ENCODE measurements around the gene RASD1.

RASD1 gene

DNA sequence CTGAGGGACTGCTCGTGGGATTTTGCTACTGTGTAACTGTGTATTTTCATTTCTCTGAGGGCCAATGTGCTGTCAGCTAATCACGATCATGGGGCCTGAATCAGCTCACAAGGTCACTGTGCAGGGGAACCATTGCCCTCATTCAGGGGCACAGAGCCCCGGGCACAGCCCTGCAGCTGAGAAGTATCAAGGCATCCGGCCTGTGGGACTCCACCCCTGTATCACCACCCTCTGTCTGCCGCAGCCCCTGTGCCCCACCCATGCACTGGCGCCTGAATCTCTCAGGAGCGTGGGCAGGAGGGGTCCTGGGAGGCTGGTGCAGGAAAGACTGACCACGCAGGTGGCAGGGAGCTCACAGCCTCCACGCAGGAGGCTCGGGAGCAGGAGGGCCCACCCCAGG lies 43.4 kb upstream of the RASD1 start:
- Histone ChIP-seq H2BK120ac (ENCODE audit: low read depth, low read length) (no peak overlapping the region), H3K4me2 (ENCODE audit: insufficient read depth, low read length, poor library complexity, severe bottlenecking) (no peak overlapping the region), H3K4ac (ENCODE audit: low read length) (no peak overlapping the region), H3K4me3 (ENCODE audit: low read length in 2 of 2) (no peak overlapping the region), H4K8ac (ENCODE audit: low read depth, low read length) (no peak overlapping the region), H3K23ac (ENCODE audit: low read depth, low read length, poor library complexity) (no peak overlapping the region), H3K27ac (replicated peaks; ENCODE audit: low read length) (no peak overlapping the region), H2AFZ (ENCODE audit: low read length) (no peak overlapping the region), H3K27me3 (ENCODE audit: control insufficient read depth in 3 of 3, insufficient read depth in 3 of 3, low read depth in 1 of 3, low read length in 3 of 3) (no peaks in the 10 kb centered on the region), H3K14ac (ENCODE audit: low read length) (peak overlapping the region; percentile 94), H3K9me3 (replicated peaks in 1 of 2; ENCODE audit: control insufficient read depth in 2 of 2, insufficient read depth in 1 of 2, low read depth in 1 of 2, low read length in 2 of 2) (peaks cover 0 to 2% of the 10 kb centered on the region in 2 donors), H4K91ac (ENCODE audit: low read depth, low read length, poor library complexity) (no peak overlapping the region), H3K79me1 (ENCODE audit: low read depth, low read length) (no peaks in the 10 kb centered on the region), H3K36me3 (replicated peaks in 1 of 2; ENCODE audit: control insufficient read depth in 2 of 2, insufficient read depth in 2 of 2, low read length in 2 of 2) (no peaks in the 10 kb centered on the region), H2BK15ac (ENCODE audit: low read length) (peak overlapping the region; percentile 7), H2AK5ac (ENCODE audit: low read depth, low read length) (peak overlapping the region; percentile 23), H3K9ac (ENCODE audit: low read depth, low read length, poor library complexity) (peak overlapping the region; percentile 32), H3K4me1 (ENCODE audit: control insufficient read depth in 2 of 2, insufficient read depth in 1 of 2, low read depth in 1 of 2, low read length in 2 of 2) (peaks cover 5 to 8% of the 10 kb centered on the region in 2 donors), H3K18ac (ENCODE audit: low read length) (peak overlapping the region; percentile 65), H2BK12ac (ENCODE audit: low read length) (no peak overlapping the region), H2BK5ac (ENCODE audit: low read length) (no peak overlapping the region)
- no peak for DNase-seq (ENCODE audit: low spot score)
- WGBS, 2 donors (ENCODE audit: extremely low coverage in 2 of 2, insufficient read length in 2 of 2, insufficient replicate concordance in 1 of 2): no CpG with 5 or more reads among the region's 10 CpGs

DNA sequence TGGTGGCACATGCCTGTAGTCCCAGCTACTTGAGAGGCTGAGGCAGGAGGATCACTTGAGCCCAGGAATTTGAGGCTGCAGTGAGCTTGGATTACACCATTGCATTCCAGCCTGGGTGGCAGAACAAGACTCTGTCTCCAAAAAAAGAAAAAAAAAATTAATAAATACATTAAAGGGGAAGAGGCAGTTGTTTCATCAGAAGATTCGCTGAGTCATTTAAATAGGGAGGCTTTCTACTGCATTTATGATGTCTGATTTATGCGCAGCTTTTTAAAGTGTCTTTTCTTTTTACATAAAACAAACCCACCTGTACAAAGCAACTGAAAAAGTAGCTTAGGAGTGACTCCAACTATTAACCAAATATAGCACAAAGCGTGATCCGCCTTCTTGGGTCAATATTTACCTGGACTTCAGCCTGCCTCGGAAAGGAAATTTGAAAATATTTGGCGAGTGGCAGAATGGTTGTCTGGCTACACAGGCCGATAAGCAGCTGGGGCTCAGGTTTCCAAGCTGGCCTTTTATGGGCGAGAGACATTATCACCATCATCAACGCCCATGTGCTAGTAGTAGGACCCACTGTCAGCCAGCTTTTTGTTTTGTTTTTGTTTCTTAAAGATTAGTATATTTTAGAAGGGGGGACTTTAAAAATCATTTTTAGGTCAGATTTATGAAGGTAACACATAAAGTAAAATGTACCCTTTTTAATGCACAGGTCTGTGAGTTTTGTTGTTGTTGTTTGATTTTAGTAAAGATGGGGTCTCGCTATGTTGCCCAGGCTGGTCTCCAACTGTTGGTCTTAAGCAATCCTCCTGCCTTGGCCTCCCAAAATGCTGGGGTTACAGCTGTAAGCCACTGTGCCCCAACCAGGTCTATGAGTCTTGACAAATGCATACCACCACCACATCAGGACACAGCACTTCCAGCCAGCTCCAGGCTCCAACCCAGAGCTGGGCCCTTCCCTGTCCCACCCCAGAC lies 42.5 kb upstream of the RASD1 start:
- no peak overlapping the region for H4K8ac ChIP-seq (ENCODE audit: low read depth, low read length)
- no peak overlapping the region for H2BK15ac ChIP-seq (ENCODE audit: low read length)
- H3K14ac ChIP-seq (ENCODE audit: low read length): no peak overlapping the region
- no peaks in the 10 kb centered on the region for H3K27me3 ChIP-seq (ENCODE audit: control insufficient read depth in 3 of 3, insufficient read depth in 3 of 3, low read depth in 1 of 3, low read length in 3 of 3)
- H3K18ac ChIP-seq (ENCODE audit: low read length): no peak overlapping the region
- no peak overlapping the region for H2BK5ac ChIP-seq (ENCODE audit: low read length)
- no peak overlapping the region for H3K27ac ChIP-seq (replicated peaks; ENCODE audit: low read length)
- no peak overlapping the region for H2AFZ ChIP-seq (ENCODE audit: low read length)
- no peak overlapping the region for H3K4me3 ChIP-seq (ENCODE audit: low read length in 2 of 2)
- WGBS, 2 donors (ENCODE audit: extremely low coverage in 2 of 2, insufficient read length in 2 of 2, insufficient replicate concordance in 1 of 2): no CpG with 5 or more reads among the region's 10 CpGs
- H3K4me2 ChIP-seq (ENCODE audit: insufficient read depth, low read length, poor library complexity, severe bottlenecking): no peak overlapping the region
- H3K9me3 ChIP-seq (replicated peaks in 1 of 2; ENCODE audit: control insufficient read depth in 2 of 2, insufficient read depth in 1 of 2, low read depth in 1 of 2, low read length in 2 of 2): peaks cover 0 to 2% of the 10 kb centered on the region in 2 donors
- H3K9ac ChIP-seq (ENCODE audit: low read depth, low read length, poor library complexity): no peak overlapping the region
- H3K79me1 ChIP-seq (ENCODE audit: low read depth, low read length): no peaks in the 10 kb centered on the region
- no peak for DNase-seq (ENCODE audit: low spot score)
- H4K91ac ChIP-seq (ENCODE audit: low read depth, low read length, poor library complexity): no peak overlapping the region
- no peak overlapping the region for H2AK5ac ChIP-seq (ENCODE audit: low read depth, low read length)
- no peak overlapping the region for H2BK12ac ChIP-seq (ENCODE audit: low read length)
- no peak overlapping the region for H3K23ac ChIP-seq (ENCODE audit: low read depth, low read length, poor library complexity)
- no peak overlapping the region for H2BK120ac ChIP-seq (ENCODE audit: low read depth, low read length)
- no peak overlapping the region for H3K4ac ChIP-seq (ENCODE audit: low read length)
- H3K4me1 ChIP-seq (ENCODE audit: control insufficient read depth in 2 of 2, insufficient read depth in 1 of 2, low read depth in 1 of 2, low read length in 2 of 2): peaks cover 5 to 8% of the 10 kb centered on the region in 2 donors
- no peaks in the 10 kb centered on the region for H3K36me3 ChIP-seq (replicated peaks in 1 of 2; ENCODE audit: control insufficient read depth in 2 of 2, insufficient read depth in 2 of 2, low read length in 2 of 2)

DNA sequence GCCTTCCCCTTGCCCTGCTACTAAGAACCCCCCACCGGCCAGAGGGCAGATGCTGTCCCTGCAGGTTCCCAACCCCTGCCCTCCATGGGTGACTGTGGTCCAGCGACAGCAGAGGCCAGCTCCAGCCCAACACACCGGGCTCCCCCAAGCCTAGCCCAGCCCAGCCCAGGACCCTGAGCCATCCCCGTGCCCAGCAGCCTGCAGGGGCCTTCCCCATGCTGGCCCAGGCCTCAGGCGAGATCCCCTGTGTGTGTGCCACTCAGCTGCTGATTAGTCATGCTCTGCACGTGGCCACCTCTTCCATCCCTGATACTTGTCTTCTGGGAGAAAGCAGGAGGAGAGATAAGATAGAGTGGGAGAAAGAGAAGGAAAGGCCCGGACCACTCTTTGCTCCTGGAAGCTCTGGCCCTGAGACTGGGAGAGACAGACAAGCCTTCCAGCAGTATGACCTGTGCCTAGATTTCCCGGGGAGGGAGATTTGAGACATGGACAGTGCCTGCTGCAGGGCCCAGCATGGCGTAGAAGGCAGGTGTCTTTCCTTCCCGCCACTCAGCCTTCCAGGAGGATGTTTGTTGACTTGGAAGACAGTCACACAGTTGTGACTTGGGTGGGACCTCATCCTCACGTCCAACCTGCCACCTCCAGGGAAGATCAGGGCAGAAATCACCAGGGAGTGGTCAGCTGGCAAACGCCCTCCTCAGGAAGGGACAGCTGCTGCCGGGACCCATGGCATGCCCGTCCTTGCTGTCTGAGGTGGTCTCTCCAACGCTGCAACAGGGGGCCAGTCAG lies 41.3 kb upstream of the RASD1 start:
- H3K79me1 ChIP-seq (ENCODE audit: low read depth, low read length): no peaks in the 10 kb centered on the region
- peak overlapping the region; percentile 61 for H3K9ac ChIP-seq (ENCODE audit: low read depth, low read length, poor library complexity)
- H4K8ac ChIP-seq (ENCODE audit: low read depth, low read length): no peak overlapping the region
- peaks cover 5 to 8% of the 10 kb centered on the region in 2 donors for H3K4me1 ChIP-seq (ENCODE audit: control insufficient read depth in 2 of 2, insufficient read depth in 1 of 2, low read depth in 1 of 2, low read length in 2 of 2)
- H3K14ac ChIP-seq (ENCODE audit: low read length): no peak overlapping the region
- DNase-seq (ENCODE audit: low spot score): no peak
- no peak overlapping the region for H2BK5ac ChIP-seq (ENCODE audit: low read length)
- no peak overlapping the region for H4K91ac ChIP-seq (ENCODE audit: low read depth, low read length, poor library complexity)
- no CpG with 5 or more reads among the region's 15 CpGs for WGBS, 2 donors (ENCODE audit: extremely low coverage in 2 of 2, insufficient read length in 2 of 2, insufficient replicate concordance in 1 of 2)
- no peak overlapping the region for H2BK120ac ChIP-seq (ENCODE audit: low read depth, low read length)
- peak overlapping the region; percentile 27 for H3K23ac ChIP-seq (ENCODE audit: low read depth, low read length, poor library complexity)
- no peak overlapping the region for H2BK12ac ChIP-seq (ENCODE audit: low read length)
- no peak overlapping the region for H2BK15ac ChIP-seq (ENCODE audit: low read length)
- H3K4me3 ChIP-seq (ENCODE audit: low read length in 2 of 2): peak overlapping the region in 1 of 2 donors; percentile 16
- no peak overlapping the region for H3K4me2 ChIP-seq (ENCODE audit: insufficient read depth, low read length, poor library complexity, severe bottlenecking)
- H2AK5ac ChIP-seq (ENCODE audit: low read depth, low read length): no peak overlapping the region
- H3K18ac ChIP-seq (ENCODE audit: low read length): no peak overlapping the region
- H3K27me3 ChIP-seq (ENCODE audit: control insufficient read depth in 3 of 3, insufficient read depth in 3 of 3, low read depth in 1 of 3, low read length in 3 of 3): no peaks in the 10 kb centered on the region
- no peak overlapping the region for H3K27ac ChIP-seq (replicated peaks; ENCODE audit: low read length)
- peaks cover 0 to 2% of the 10 kb centered on the region in 2 donors for H3K9me3 ChIP-seq (replicated peaks in 1 of 2; ENCODE audit: control insufficient read depth in 2 of 2, insufficient read depth in 1 of 2, low read depth in 1 of 2, low read length in 2 of 2)
- H3K36me3 ChIP-seq (replicated peaks in 1 of 2; ENCODE audit: control insufficient read depth in 2 of 2, insufficient read depth in 2 of 2, low read length in 2 of 2): no peaks in the 10 kb centered on the region
- H2AFZ ChIP-seq (ENCODE audit: low read length): no peak overlapping the region
- no peak overlapping the region for H3K4ac ChIP-seq (ENCODE audit: low read length)

DNA sequence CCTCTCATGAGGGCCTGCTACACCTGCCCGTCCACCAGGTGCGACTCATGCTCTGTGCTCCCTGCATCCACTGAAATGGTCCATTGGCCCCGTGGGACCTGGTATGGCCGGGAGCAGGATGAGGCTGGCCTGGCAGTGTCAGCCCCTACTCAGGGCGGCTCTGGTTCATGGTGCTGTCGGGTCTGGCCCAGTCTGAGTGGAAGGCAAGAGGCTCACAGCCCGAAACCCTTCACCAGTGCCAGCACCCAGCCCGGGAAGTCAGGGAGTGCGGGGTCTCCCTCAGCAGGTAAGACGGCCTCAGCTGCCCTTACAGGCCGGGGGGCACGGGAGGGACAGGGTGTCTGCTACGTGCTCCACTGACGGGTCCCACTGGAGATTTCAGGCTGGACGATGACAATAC lies 40.5 kb upstream of the RASD1 start:
- Histone ChIP-seq H3K9me3 (replicated peaks in 1 of 2; ENCODE audit: control insufficient read depth in 2 of 2, insufficient read depth in 1 of 2, low read depth in 1 of 2, low read length in 2 of 2) (peaks cover 0 to 4% of the 10 kb centered on the region in 2 donors), H3K4me3 (ENCODE audit: low read length in 2 of 2) (no peak overlapping the region), H3K79me1 (ENCODE audit: low read depth, low read length) (no peaks in the 10 kb centered on the region), H2BK5ac (ENCODE audit: low read length) (no peak overlapping the region), H3K14ac (ENCODE audit: low read length) (no peak overlapping the region), H4K91ac (ENCODE audit: low read depth, low read length, poor library complexity) (no peak overlapping the region), H3K4me1 (ENCODE audit: control insufficient read depth in 2 of 2, insufficient read depth in 1 of 2, low read depth in 1 of 2, low read length in 2 of 2) (peaks cover 5 to 8% of the 10 kb centered on the region in 2 donors), H3K4ac (ENCODE audit: low read length) (no peak overlapping the region), H3K23ac (ENCODE audit: low read depth, low read length, poor library complexity) (no peak overlapping the region), H3K4me2 (ENCODE audit: insufficient read depth, low read length, poor library complexity, severe bottlenecking) (no peak overlapping the region), H3K27me3 (ENCODE audit: control insufficient read depth in 3 of 3, insufficient read depth in 3 of 3, low read depth in 1 of 3, low read length in 3 of 3) (no peaks in the 10 kb centered on the region), H3K18ac (ENCODE audit: low read length) (no peak overlapping the region), H2BK12ac (ENCODE audit: low read length) (no peak overlapping the region), H2AK5ac (ENCODE audit: low read depth, low read length) (no peak overlapping the region), H3K27ac (replicated peaks; ENCODE audit: low read length) (no peak overlapping the region), H2AFZ (ENCODE audit: low read length) (no peak overlapping the region), H2BK15ac (ENCODE audit: low read length) (no peak overlapping the region), H2BK120ac (ENCODE audit: low read depth, low read length) (no peak overlapping the region), H3K9ac (ENCODE audit: low read depth, low read length, poor library complexity) (no peak overlapping the region), H4K8ac (ENCODE audit: low read depth, low read length) (no peak overlapping the region), H3K36me3 (replicated peaks in 1 of 2; ENCODE audit: control insufficient read depth in 2 of 2, insufficient read depth in 2 of 2, low read length in 2 of 2) (no peaks in the 10 kb centered on the region)
- DNase-seq (ENCODE audit: low spot score): no peak
- no CpG with 5 or more reads among the region's 15 CpGs for WGBS, 2 donors (ENCODE audit: extremely low coverage in 2 of 2, insufficient read length in 2 of 2, insufficient replicate concordance in 1 of 2)
